Measurements from ENCODE around the gene PIGV. TPM values are rescaled to one million over a fixed set of nuclear protein-coding genes. Genes with fewer than 3 reads are reported as not detected.

The PIGV gene
- total RNA-seq, 1 experiment from 2014 or later = 13.2 TPM

DNA sequence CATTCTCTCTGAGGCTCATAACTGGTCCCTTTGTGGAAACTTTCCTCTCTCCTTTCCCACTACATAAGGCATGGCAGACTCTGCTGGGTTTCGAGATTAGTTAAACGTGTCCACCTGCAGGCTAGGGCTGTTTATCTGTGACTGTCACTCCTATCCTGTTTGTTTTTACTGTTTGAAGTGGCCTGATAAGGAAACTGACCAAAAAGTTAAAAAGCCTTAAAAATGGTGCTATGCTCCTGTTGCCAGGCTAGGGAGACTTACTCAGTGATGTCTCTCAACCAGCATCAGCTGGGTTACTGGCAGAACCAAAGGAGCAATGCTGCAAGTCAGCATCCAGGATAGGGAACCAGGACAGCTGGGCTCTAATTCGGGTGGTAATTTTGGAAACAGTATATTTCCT lies 3.9 kb downstream of the PIGV start (continued):
- TF ChIP-seq, protein P1, sequence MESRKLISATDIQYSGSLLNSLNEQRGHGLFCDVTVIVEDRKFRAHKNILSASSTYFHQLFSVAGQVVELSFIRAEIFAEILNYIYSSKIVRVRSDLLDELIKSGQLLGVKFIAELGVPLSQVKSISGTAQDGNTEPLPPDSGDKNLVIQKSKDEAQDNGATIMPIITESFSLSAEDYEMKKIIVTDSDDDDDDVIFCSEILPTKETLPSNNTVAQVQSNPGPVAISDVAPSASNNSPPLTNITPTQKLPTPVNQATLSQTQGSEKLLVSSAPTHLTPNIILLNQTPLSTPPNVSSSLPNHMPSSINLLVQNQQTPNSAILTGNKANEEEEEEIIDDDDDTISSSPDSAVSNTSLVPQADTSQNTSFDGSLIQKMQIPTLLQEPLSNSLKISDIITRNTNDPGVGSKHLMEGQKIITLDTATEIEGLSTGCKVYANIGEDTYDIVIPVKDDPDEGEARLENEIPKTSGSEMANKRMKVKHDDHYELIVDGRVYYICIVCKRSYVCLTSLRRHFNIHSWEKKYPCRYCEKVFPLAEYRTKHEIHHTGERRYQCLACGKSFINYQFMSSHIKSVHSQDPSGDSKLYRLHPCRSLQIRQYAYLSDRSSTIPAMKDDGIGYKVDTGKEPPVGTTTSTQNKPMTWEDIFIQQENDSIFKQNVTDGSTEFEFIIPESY (IDR thresholded peaks at IDR 0.05; ENCODE audit: extremely low read depth, insufficient replicate concordance, low read length) = no peak

DNA sequence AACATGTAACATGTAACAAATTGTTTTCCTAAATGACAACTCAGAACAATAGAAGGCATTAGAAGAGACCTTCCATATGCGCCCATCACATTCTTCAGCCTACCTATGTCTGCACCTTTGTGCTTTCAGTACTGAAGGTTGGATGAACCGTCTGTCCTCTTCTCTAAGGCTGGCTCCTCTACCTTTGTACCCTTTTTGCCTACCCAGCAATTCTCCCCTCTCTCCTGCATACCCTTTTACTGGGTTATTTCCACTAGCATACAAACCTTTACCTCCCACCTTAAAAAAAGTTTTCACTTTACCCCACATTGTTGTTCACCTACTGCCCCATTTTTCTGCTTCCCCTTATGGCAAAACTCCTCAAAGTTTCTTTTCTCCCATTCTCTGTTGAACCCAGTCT lies 5.2 kb downstream of the PIGV start:
- BruUV-seq (replicated peaks) = no TSS peak
- intact Hi-C loops (cut with micrococcal nuclease) = no loop called here
- DNase-seq (ENCODE audit: low read depth, low spot score) = no peak
- CTCF ChIA-PET = no interaction called here
- Histone ChIP-seq H4K20me1 (ENCODE audit: insufficient read depth) (no peaks in the 10 kb centered on the region), H3K79me2 (ENCODE audit: insufficient read depth, low read length) (no peaks in the 10 kb centered on the region), H3K27ac (ENCODE audit: low read depth, low read length) (no peak overlapping the region), H3K4me1 (ENCODE audit: control insufficient read depth in 1 of 2, insufficient read depth in 2 of 2, low read length in 2 of 2) (peaks cover 0 to 16% of the 10 kb centered on the region in 2 experiments; a peak in 1 of 4 replicates), H3K9me2 (ENCODE audit: insufficient read depth) (no peaks in the 10 kb centered on the region), H3K4me2 (ENCODE audit: low read length) (no peak overlapping the region), H3K4me3 (replicated peaks in 1 of 2; ENCODE audit: low read depth in 1 of 2, low read length in 2 of 2) (no peak overlapping the region), H3K27me3 (ENCODE audit: insufficient read depth, low read length) (no peaks in the 10 kb centered on the region), H3K9me3 (ENCODE audit: control insufficient read depth in 1 of 2, insufficient read depth in 1 of 2, low read depth in 1 of 2, low read length in 2 of 2) (no peaks in the 10 kb centered on the region), H3K36me3 (ENCODE audit: control insufficient read depth in 1 of 2, insufficient read depth in 2 of 2, low read length in 2 of 2) (0 out of 4 replicates have a peak, but pooled peaks cover 0 to 4% of the 10 kb centered on the region in 2 experiments), H2AFZ (ENCODE audit: low read depth, low read length, poor library complexity, severe bottlenecking) (no peak overlapping the region), H3K9ac (ENCODE audit: low read length) (no peak overlapping the region)
- no peak for ATAC-seq
- RAD21 ChIA-PET (ENCODE audit: low non-redundant PET in 1 of 2, low total read pairs in 2 of 2, uncharacterized antibody in 2 of 2, unreplicated experiment in 2 of 2) = no interaction called here
- TF ChIP-seq, protein P2, sequence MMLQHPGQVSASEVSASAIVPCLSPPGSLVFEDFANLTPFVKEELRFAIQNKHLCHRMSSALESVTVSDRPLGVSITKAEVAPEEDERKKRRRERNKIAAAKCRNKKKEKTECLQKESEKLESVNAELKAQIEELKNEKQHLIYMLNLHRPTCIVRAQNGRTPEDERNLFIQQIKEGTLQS (IDR thresholded peaks at IDR 0.05) = no peak
- TF ChIP-seq SRF (IDR thresholded peaks at IDR 0.05; ENCODE audit: low read depth) (no peak), POLR2A (IDR thresholded peaks at IDR 0.05; ENCODE audit: borderline replicate concordance, extremely low read depth, insufficient read depth, insufficient read length) (no peak), FOSL1 (IDR thresholded peaks at IDR 0.05; ENCODE audit: low read depth) (no peak), CBX3 (IDR thresholded peaks at IDR 0.05; ENCODE audit: low read depth) (no peak), ZNF274 (IDR thresholded peaks at IDR 0.05; ENCODE audit: low read depth, low read length) (no peak)
- TF ChIP-seq, protein P3, sequence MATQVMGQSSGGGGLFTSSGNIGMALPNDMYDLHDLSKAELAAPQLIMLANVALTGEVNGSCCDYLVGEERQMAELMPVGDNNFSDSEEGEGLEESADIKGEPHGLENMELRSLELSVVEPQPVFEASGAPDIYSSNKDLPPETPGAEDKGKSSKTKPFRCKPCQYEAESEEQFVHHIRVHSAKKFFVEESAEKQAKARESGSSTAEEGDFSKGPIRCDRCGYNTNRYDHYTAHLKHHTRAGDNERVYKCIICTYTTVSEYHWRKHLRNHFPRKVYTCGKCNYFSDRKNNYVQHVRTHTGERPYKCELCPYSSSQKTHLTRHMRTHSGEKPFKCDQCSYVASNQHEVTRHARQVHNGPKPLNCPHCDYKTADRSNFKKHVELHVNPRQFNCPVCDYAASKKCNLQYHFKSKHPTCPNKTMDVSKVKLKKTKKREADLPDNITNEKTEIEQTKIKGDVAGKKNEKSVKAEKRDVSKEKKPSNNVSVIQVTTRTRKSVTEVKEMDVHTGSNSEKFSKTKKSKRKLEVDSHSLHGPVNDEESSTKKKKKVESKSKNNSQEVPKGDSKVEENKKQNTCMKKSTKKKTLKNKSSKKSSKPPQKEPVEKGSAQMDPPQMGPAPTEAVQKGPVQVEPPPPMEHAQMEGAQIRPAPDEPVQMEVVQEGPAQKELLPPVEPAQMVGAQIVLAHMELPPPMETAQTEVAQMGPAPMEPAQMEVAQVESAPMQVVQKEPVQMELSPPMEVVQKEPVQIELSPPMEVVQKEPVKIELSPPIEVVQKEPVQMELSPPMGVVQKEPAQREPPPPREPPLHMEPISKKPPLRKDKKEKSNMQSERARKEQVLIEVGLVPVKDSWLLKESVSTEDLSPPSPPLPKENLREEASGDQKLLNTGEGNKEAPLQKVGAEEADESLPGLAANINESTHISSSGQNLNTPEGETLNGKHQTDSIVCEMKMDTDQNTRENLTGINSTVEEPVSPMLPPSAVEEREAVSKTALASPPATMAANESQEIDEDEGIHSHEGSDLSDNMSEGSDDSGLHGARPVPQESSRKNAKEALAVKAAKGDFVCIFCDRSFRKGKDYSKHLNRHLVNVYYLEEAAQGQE (IDR thresholded peaks at IDR 0.05; ENCODE audit: low read depth) = no peak
- TF ChIP-seq, protein P4, sequence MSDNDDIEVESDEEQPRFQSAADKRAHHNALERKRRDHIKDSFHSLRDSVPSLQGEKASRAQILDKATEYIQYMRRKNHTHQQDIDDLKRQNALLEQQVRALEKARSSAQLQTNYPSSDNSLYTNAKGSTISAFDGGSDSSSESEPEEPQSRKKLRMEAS (IDR thresholded peaks at IDR 0.05) = no peak
- TF ChIP-seq, protein P5, sequence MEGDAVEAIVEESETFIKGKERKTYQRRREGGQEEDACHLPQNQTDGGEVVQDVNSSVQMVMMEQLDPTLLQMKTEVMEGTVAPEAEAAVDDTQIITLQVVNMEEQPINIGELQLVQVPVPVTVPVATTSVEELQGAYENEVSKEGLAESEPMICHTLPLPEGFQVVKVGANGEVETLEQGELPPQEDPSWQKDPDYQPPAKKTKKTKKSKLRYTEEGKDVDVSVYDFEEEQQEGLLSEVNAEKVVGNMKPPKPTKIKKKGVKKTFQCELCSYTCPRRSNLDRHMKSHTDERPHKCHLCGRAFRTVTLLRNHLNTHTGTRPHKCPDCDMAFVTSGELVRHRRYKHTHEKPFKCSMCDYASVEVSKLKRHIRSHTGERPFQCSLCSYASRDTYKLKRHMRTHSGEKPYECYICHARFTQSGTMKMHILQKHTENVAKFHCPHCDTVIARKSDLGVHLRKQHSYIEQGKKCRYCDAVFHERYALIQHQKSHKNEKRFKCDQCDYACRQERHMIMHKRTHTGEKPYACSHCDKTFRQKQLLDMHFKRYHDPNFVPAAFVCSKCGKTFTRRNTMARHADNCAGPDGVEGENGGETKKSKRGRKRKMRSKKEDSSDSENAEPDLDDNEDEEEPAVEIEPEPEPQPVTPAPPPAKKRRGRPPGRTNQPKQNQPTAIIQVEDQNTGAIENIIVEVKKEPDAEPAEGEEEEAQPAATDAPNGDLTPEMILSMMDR (IDR thresholded peaks at IDR 0.05 in 2 of 3, conservative IDR thresholded peaks at IDR 0.05 in 1 of 3; ENCODE audit: borderline replicate concordance in 1 of 3, insufficient read depth in 1 of 3, low read depth in 2 of 3, low read length in 2 of 3) = no peak
- POLR2A ChIA-PET = no interaction called here

Measured in HCT116 (cell line).